ENCODE results near the gene MCU.

The MCU gene

DNA sequence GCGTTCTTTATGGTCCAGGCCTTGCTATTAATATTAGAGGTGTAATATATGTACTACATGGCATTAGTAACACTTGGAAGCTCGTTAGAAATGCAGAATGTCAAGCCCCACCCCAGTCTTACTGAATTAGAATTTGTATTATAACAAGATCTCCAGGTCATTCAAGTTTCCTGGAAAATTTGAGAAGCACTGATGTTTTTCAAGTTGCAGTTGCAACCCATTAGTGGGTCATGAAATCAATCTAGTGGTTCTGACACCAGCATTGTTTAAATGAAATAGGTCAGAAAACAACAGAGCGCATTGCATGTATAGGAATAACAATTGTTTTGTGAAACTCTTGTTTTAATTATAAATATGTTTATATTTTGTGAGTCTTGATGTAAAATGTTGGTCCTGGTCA is 37.2 kb upstream of the MCU start:
- no peak for DNase-seq (ENCODE audit: low spot score)
- TF ChIP-seq, protein P1, sequence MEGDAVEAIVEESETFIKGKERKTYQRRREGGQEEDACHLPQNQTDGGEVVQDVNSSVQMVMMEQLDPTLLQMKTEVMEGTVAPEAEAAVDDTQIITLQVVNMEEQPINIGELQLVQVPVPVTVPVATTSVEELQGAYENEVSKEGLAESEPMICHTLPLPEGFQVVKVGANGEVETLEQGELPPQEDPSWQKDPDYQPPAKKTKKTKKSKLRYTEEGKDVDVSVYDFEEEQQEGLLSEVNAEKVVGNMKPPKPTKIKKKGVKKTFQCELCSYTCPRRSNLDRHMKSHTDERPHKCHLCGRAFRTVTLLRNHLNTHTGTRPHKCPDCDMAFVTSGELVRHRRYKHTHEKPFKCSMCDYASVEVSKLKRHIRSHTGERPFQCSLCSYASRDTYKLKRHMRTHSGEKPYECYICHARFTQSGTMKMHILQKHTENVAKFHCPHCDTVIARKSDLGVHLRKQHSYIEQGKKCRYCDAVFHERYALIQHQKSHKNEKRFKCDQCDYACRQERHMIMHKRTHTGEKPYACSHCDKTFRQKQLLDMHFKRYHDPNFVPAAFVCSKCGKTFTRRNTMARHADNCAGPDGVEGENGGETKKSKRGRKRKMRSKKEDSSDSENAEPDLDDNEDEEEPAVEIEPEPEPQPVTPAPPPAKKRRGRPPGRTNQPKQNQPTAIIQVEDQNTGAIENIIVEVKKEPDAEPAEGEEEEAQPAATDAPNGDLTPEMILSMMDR (IDR thresholded peaks at IDR 0.05; ENCODE audit: extremely low read depth, missing control alignments) = no peak

DNA sequence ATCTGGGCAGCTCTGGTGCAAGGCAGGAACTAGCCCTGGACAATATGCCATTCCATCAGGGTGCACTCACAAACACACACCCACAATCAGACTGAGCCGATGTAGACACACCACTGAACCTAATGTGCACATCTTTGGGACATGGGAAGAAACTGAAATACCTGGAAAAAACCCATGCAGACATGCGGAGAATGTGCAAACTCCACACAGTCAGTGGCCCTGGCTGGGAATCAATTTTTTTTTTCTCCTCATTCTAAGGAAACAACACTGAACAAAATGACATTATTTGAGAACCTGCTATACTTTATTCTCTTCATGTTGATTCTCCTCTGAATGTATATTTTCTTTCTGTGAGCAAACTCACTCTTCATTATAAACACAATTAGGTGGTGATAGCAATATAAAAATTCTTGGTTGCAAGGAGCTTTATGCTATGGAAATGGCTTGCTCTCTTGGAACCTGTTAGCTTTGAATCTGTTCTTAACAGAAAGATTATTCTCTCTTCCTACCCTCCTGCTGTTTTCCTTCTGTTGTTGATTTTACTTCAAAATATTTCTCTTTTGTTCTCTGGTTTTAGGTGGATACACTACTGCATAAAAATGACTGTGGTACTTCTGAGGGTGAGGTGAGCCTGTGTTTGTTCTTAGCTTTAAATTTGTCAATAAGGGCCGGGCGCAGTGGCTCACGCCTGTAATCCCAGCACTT is 33.1 kb upstream of the MCU start:
- no peak for DNase-seq (ENCODE audit: low spot score)
- TF ChIP-seq, protein P1 (IDR thresholded peaks at IDR 0.05; ENCODE audit: extremely low read depth, missing control alignments) = no peak

DNA sequence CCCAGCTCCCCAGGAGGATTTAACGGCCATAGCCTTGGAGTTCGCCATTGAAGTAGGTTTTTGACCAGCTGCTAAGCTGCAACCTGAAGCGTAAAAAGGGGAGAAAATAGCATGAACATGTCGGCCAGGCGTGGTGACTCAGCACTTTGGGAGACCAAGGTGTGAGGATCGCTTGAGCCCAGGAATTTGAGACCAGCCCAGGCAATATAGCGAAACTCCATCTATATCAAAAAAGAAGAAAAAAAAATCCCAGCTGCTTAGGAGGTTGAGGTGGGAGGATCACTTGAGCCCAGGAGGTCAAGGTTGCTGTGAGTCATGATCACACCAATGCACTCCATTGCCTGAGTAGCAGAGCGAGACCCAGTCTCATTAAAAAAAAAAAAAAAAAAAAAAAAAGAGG is 32.2 kb upstream of the MCU start:
- TF ChIP-seq, protein P1 (IDR thresholded peaks at IDR 0.05; ENCODE audit: extremely low read depth, missing control alignments) = no peak
- no peak for DNase-seq (ENCODE audit: low spot score)

DNA sequence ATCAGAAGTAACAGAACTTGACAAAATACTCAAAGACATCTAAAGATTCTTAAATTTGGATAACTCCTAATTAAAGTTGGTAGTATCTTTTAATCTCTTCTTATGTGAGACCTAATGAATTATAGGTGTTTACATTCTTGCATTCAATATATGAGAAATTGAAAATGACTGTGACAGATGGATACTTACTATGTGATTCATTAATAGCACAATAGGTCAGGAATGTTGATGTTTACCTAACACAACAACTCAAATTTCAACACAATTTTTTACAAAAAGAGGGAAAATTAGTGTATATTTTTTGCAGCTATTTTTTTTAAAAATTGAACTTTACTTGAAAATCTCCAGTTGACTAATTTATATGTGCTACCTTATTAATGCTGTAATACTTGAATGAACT is 31.7 kb upstream of the MCU start:
- TF ChIP-seq, protein P1 (IDR thresholded peaks at IDR 0.05; ENCODE audit: extremely low read depth, missing control alignments) = no peak
- DNase-seq (ENCODE audit: low spot score) = no peak

DNA sequence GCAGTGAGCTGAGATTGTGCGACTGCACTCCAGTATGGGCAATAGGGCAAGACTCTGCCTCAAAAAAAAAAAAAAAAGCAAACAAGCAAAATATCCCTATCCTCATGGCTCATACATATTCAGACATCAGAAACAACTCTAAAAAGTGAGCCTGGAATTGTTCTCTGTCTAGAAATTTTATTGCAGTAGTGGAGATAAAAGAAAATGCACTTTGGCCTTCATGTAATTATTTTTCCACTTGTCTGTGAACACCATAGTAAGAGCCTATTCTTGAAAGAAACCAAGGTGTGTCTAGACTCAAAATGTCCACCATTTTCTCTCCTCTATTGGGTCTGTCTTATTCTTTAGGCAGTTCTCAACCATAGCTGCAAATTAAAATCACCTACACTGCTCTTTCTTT is 30.5 kb upstream of the MCU start:
- TF ChIP-seq, protein P1 (IDR thresholded peaks at IDR 0.05; ENCODE audit: extremely low read depth, missing control alignments) = no peak
- no peak for DNase-seq (ENCODE audit: low spot score)

DNA sequence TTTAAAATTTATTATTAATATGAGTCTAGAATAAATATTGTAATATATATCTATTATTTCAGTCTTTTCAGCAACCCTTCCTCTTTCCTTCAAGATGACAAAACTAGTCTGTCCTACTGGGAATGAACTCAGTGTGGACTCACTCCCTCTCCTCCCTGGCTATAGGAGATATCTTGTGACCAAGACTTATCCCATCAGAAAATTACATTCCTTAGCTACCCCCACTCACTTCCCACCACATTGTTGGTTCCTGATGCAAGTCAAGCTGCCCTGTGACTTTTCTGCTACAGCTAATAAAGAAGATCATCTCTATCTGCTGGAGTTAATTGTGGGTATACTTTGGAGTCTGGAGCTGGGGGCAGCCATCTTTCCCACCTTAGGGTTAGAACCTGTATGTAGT is 28.0 kb upstream of the MCU start:
- no peak for DNase-seq (ENCODE audit: low spot score)
- TF ChIP-seq, protein P1 (IDR thresholded peaks at IDR 0.05; ENCODE audit: extremely low read depth, missing control alignments) = no peak

DNA sequence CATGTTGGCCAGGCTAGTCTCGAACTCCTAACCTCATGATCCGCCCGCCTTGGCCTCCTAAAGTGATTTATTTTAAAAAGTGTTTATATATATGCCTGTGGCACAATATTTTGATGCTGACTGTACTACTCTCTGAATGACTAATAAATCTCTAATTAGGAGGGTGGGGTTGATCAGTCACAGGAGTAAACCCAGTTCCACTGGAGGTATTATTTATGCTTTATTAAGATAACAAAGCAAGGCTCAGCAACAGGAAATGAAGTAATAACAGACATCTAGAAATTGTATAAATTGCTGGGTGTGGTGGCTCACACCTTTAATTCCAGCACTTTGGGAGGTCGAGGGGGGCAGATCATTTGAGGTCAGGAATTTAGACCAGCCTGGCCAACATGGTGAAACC is 26.0 kb upstream of the MCU start:
- no peak for DNase-seq (ENCODE audit: low spot score)
- TF ChIP-seq, protein P1 (IDR thresholded peaks at IDR 0.05; ENCODE audit: extremely low read depth, missing control alignments) = no peak
